HG03520 (cell line): Measurements from ENCODE around the gene TBC1D2B.

ENCODE experiments used
- ATAC-seq: cut with Tn5 transposase; IDR thresholded peaks from one replicate; pipeline ENCODE4 v1.9.1; 2021; ENCODE audit warnings: mild to moderate bottlenecking, moderate library complexity; ENCODE audit not compliant: unreplicated experiment

TBC1D2B gene

GRCh38 chr15:78077053-78077870 lies at the start of gene TBC1D2B:
Gene TBC1D2B, minus strand, starts transcription at chr15:78077711. Its CDS starts 59 bp downstream, at chr15:78077652.
- ATAC-seq: peak; percentile 63

- no peak for ATAC-seq
Observed at GRCh38 chr15:78125267-78125666, 47.8 kb upstream of the TBC1D2B start.

- no peak for ATAC-seq
Observed at GRCh38 chr15:78120523-78120922, 43.0 kb upstream of the TBC1D2B start.

DNA sequence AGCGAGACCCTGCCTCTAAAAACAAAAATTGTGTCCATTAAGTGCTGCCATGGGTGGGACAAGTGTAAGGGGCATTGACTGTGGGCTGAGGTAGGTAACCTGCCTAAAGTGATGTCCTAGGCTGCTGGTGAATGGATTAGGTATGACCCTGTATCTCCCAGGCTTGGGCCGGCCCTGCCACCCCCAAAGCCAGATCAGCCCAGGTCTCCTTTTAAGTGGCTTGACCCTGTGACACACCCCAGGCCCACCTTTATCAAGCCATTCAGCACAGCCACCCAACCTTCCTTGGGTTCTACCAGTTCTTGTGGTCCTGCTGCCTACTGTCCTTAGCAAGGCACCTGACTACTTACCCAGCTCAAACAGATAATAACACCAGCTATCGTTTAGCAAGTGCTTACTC lies 35.0 kb upstream of the TBC1D2B start:
- no peak for ATAC-seq

GRCh38 chr15:78111788-78112187 lies 34.3 kb upstream of the TBC1D2B start:
- ATAC-seq: no peak

- ATAC-seq: no peak
Observed at GRCh38 chr15:78110916-78111475, 33.5 kb upstream of the TBC1D2B start.

DNA sequence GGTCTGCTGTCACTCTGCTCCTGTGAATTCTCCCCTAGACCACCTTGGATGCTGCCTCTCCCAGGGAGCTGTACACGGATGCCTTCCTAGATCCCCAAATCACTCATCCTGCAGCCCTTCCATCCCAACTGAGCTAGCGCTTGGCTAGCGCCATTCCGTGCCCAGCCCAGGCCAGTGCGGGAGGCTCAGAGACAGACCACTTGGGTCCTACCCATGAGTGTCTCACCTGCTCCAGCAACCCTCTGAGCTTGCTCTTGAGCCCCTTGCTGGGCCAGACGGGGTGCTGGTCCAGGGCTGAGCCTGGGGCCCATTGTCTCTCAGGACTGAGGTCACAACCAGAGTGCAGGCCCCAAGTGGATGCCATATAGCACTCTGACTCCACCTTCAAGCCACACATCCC lies 32.6 kb upstream of the TBC1D2B start:
- ATAC-seq: no peak

DNA sequence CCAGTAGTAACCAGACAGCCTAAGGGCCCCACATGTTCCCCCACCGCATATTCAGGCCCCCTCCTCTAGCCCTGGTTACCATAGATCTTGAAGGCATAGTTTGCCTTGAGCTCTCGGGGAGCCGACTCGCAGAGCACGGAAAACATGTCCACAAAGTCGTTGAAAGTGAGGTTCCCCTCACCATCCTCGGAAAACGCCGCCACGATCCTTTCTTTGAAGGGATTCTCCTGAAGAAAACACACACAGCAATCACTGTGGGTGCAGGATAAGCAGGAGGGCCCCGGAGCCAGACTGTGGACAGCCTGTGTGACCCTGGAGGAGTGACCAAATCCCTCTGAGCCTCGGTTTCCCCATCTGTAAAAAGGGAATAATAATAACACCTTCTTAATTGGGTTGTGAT lies 31.6 kb upstream of the TBC1D2B start:
- no peak for ATAC-seq

GRCh38 chr15:78108300-78109084 lies 31.0 kb upstream of the TBC1D2B start:
- no peak for ATAC-seq

DNA sequence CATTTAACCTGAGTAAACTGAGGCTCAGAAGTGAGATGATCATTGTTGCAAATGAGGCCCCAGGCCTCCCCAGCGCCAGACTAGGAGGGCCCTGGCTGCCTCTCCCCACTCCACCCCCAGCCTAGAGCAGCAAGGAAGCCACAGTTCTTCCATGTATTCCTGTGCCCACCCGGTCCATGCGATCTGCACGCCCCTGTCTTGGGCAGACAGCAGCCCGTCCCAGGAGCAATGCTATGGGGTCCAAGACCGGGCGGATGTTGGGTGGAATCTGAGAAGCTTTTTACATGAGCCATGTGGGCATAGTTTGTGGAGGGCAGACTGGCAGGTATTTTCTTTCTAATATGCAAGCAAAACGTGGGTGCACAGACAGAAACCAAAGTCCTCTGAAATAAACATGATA lies 30.0 kb upstream of the TBC1D2B start:
- ATAC-seq: no peak

DNA sequence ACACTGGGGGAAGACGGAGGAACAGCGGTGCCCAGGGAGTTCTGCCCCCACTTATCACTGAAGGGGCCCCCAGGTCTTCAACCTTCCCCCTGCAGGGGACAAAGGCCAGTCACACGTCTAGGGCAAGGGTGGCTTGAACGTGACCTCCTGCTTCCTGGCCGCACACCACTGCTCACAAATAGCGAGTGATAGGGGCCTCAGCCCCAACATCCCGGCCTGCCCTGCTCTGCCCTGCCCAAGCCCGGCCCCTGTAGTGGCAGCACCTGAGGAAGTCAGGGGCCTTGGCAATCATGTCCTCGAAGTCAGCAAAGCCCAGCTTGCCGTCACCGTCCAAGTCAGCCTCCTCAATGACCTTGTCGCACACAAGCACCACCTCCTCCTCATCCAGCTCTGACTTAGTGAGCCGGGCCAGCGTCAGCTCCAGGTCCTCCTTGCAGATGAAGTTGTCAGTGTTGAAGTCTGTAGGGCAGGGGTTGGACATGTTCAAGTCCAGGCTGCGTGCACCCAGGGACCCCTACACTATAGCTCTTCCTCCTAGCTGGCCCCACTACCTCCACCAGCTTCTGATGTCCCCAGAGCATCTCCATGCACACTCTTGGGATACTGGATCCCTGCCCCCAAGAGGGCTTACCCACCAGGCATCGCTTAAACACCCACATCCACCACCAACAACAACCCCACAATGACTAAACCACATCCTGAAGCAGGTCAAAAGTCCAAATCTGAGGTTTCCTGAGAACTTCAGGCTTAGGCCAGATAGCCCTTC lies 28.1 kb upstream of the TBC1D2B start:
- no peak for ATAC-seq

GRCh38 chr15:78104566-78105475 lies 27.3 kb upstream of the TBC1D2B start:
- ATAC-seq: no peak

DNA sequence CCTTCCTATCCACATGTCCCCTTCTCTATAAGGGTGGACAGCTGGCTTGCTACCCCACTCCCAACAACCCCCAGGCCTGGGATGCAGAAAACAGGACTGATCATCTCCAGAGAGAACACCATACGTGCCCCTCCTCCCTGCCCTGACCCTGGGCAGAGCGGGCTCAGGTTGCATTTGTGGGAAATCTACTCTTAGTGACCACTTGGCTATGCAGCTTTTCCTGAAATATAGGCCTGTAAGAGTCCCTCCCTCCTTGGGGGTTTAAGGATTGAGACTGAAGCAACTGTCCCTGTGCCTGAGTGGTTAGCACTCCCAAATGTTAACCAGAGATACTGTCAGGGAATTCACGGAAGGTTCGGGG lies 26.6 kb upstream of the TBC1D2B start:
- no peak for ATAC-seq

DNA sequence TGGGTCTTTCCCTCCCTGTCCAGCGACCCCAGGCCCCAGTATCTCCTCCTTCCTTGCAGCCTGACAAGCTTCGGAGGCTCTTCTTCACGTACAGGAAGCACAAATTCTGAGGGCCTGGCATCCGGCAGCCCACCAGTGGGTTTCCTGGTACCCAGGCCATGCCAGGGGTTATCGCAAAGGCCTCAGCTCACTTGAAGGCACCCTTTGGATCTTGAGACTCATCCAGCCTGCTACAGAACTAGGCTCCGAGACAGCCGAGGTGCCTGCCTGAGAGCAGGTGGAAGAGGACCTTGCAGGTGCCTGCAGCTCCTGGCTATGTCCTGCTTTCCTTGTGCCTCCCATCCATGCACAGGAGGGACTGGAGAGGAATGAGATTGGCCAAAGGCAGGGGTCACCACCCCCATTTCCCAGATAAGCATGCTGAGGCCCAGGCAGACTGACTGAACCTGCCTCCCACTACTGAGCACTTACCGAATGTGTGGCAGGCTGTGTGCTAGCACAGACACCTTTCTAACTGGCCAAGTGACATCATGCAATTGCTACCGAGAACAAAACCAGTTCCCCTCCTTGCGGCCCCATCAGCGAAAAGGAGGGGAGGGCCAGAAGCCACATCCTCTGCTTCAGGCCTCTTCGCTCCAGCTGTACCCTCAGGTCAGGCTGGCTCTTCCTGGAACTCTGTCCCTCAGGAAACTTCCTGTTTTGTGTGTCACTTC lies 26.1 kb upstream of the TBC1D2B start:
- peak; percentile 72 for ATAC-seq

DNA sequence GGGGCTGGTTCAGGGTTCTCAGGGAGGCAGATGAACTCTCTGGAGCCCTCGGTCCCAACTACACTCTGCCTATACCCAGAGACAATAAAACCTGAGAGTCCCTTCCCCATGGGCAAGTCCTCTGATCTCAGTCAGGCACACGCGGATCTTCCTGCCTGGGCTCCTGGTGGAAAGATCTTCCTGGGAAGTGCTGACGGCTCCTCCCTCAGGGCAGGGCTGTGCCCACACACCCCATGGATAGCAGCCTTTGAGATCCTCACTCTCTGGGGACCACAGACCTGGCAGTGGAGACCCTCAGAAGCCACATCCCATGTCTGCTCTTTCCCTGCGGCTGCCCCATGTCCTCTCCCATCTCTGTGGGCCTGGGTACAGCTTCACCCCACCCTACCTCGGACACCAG lies 25.2 kb upstream of the TBC1D2B start:
- ATAC-seq: no peak

GRCh38 chr15:78102211-78102610 lies 24.7 kb upstream of the TBC1D2B start:
- no peak for ATAC-seq

GRCh38 chr15:78101423-78102105 lies 24.1 kb upstream of the TBC1D2B start:
- no peak for ATAC-seq

DNA sequence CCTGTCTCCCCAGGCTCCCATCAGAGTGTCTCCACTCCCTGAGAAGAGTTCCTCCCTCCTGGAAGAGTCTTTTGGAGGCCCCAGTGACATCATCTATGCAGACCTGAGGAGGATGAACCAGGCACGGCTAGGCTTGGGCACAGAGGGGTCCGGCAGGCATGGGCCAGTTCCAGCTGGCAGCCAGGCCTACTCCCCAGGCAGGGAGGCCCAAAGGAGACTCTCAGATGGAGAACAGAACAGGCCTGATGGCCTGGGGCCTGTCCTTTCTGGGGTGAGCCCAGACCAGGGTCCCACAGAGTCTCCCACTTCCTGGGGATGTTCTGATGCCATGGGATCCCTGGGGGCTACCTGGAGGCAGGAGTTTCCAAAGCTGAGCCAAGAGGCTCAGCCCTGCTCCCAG lies 23.4 kb upstream of the TBC1D2B start:
- no peak for ATAC-seq
